GM19328 (cell line): ENCODE measurements around the gene GLP2R.
"Not testable (repeated sequence)": the region's sequence is repeated elsewhere in the genome, so short reads cannot be mapped to it uniquely, and the experiment has no call there.

ENCODE experiments used
- ATAC-seq: cut with Tn5 transposase; IDR thresholded peaks from one replicate; pipeline ENCODE4 v1.9.1; 2021; ENCODE audit warnings: mild to moderate bottlenecking, moderate library complexity; ENCODE audit not compliant: unreplicated experiment

The GLP2R gene

GRCh38 chr17:9918352-9918751 lies 92.6 kb downstream of the GLP2R start:
- ATAC-seq = no peak

DNA sequence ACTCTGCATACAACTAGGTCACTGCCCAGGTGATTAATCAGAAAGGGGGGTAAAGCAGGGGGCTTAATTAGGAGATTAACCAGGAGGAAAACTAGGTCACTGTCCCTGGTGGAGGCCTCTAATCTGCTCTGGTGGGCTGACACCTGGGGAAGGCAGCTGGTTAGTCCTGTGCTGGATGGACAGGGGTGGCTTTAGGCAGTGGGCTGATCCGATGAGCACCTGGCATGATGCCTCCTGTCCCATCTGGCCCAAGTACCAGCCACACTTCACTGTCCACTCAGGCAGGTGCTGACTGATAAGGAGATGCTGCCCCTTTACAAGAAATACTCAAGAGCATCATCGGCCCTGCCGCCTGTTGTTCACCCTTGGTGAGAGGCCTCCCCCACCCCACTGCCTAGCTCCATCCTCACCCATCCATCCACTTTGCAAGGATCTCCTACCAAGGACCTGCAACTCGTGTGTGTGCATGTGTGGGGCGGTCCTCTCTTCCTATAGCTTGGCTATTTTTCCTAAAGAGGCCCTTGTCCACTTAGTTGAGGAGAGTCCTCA lies 93.2 kb downstream of the GLP2R start:
- ATAC-seq = no peak

DNA sequence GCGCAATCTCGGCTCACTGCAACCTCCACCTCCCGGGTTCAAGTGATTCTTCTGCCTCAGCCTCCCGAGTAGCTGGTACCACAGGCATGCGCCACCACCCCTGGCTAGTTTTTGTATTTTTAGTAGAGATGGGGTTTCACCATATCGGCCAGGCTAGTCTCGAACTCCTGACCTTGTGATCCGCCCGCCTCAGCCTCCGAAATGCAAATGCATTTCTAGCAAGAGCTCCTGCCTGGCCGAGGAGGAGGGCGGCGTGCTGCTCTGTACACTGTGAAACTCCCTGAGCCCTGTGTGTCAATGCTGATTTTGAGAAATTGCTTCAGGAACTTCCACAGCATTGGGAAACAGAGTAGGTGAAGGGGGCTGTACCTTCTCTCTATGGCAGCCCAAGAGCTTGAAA lies 95.5 kb downstream of the GLP2R start:
- not testable (repeated sequence) for ATAC-seq

GRCh38 chr17:9922012-9922848 lies 96.5 kb downstream of the GLP2R start:
- no peak for ATAC-seq

GRCh38 chr17:9924735-9925191 lies 99.0 kb downstream of the GLP2R start:
- no peak for ATAC-seq

- no peak for ATAC-seq
Measured at GRCh38 chr17:9925457-9925856, 99.7 kb downstream of the GLP2R start.

GRCh38 chr17:9926150-9926804 lies 100.6 kb downstream of the GLP2R start:
- ATAC-seq = no peak

GRCh38 chr17:9928601-9929333 lies 103.0 kb downstream of the GLP2R start:
- no peak for ATAC-seq

GRCh38 chr17:9929871-9930270 lies 104.1 kb downstream of the GLP2R start:
- no peak for ATAC-seq

DNA sequence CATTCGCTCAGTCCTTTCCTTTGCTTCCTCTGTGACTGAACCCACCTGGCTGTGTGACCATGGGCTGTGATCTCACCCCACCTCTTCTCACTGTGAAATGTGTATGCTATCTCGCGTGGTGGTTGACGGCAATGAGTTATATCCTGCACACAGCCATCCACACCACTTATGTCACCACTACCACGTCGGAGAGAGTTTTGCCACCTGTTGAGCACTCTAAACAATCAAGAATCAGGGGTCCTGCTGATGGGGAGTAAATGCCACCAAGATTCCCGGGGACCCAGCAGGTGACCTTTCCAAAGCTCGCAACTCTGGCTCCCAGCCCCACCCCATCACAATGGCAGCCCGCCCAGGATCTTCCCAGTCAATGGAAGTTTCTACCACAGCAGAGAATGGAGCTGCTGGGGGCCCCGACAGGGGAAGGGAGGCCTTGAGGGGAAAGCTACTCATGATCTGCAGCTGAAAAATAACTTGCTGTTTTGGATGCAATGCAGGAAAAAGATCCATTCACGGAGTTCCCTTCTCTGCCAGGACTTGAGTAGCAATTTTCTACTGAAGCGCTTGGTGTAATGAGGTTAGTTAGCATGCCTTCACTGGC lies 105.5 kb downstream of the GLP2R start:
- no peak for ATAC-seq

DNA sequence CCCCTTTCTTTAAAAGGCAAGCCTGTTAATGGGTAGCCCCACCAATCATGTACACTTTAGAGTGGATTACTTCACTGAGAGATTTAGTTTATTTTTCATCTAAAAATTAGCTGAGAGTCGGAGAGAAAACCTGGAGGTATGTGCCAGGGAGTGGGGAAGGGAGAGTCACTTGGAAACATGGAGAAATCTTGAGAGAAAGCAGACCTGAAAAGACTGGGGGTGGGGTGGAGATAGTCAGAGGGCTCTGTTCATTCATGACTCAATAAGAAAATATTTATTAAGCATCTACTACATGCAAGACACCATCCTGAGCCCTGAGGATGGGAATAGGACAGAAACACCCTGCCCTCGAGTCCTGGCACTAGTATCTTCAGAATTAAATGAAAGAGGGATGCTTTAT lies 106.8 kb downstream of the GLP2R start:
- no peak for ATAC-seq

GRCh38 chr17:9934331-9934730 lies 108.6 kb downstream of the GLP2R start:
- no peak for ATAC-seq

- ATAC-seq = no peak
Measured at GRCh38 chr17:9935408-9935807, 109.7 kb downstream of the GLP2R start.

DNA sequence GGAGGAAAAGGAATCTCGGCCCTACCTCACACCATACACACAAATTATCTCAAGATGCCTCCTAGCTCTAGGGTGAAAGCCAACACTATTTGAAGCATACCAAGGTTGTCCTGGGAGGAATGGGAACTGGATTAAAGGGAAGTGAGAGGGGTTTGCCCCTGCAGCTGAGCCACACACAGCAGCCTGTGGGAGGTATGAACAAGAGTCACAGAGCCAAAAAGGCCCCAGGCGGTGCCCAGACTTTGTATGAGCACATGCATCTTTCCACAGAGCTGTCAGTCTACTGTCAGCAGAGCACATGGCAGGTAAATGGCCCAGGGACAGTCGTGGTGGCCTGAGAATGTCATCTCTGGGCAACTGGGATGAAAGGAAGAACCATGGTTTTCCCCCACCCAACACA lies 110.4 kb downstream of the GLP2R start:
- ATAC-seq = no peak

GRCh38 chr17:9937241-9937761 lies 111.6 kb downstream of the GLP2R start:
- ATAC-seq = no peak

- no peak for ATAC-seq
Measured at GRCh38 chr17:9937901-9938300, 112.2 kb downstream of the GLP2R start.

- ATAC-seq = no peak
Measured at GRCh38 chr17:9938764-9939163, 113.0 kb downstream of the GLP2R start.

GRCh38 chr17:9940841-9941240 lies 115.1 kb downstream of the GLP2R start:
- no peak for ATAC-seq

- no peak for ATAC-seq
Measured at GRCh38 chr17:9941305-9941704, 115.6 kb downstream of the GLP2R start.
